H1 (cell line): ENCODE data around the gene VRK3. TPM values are rescaled to one million over a fixed set of nuclear protein-coding genes. Genes with fewer than 3 reads are reported as not detected.

ENCODE experiments used
- CTCF ChIA-PET: fragments of 300-600 bp; sonication (Branson Sonifier 250); formaldehyde crosslinking; loops from one replicate; lab custom pipeline; 2021; ENCODE audit not compliant: partially characterized antibody; lab: Charles Lee
- POLR2A ChIA-PET: fragments of 300-600 bp; sonication (Branson Sonifier 250); formaldehyde crosslinking; loops from one replicate; lab custom pipeline; 2021; ENCODE audit warnings: inconsistent platforms; ENCODE audit not compliant: partially characterized antibody; lab: Charles Lee
- DNase-seq, 2 experiments: peaks; one replicate each; pipeline versions ENCODE4 v3.0.0 to v3.0.0-alpha.2; 2010 to 2022; ENCODE audit warnings: low spot score in 2 of 2, low read depth in 1 of 2, mixed read lengths in 1 of 2
- FAIRE-seq: peaks from 2 replicates; lab custom pipeline; 2011; peaks lifted over from hg19 to GRCh38; lab: Jason Lieb, UNC
- H2AFZ ChIP-seq: 2 replicates; pipeline ENCODE4 v1.8.1; 2012; ENCODE audit warnings: low read length, inconsistent platforms
- H2AK5ac ChIP-seq: 2 replicates; pipeline ENCODE4 v1.6.1; 2013; ENCODE audit warnings: low read depth, low read length
- H2BK120ac ChIP-seq: replicated peaks from 2 replicates; pipeline ENCODE3; 2013; ENCODE audit warnings: low read depth, low read length, inconsistent platforms
- H2BK12ac ChIP-seq: 2 replicates; pipeline ENCODE4 v1.6.1; 2013; ENCODE audit warnings: low read depth, low read length
- H2BK15ac ChIP-seq: 2 replicates; pipeline ENCODE4 v1.6.1; 2013; ENCODE audit warnings: low read length
- H2BK20ac ChIP-seq: 2 replicates; pipeline ENCODE4 v1.6.1; 2013; ENCODE audit warnings: low read length
- H2BK5ac ChIP-seq: 2 replicates; pipeline ENCODE4 v1.6.1; 2013; ENCODE audit warnings: low read depth, low read length
- H3K14ac ChIP-seq: 2 replicates; pipeline ENCODE4 v1.6.1; 2013; ENCODE audit warnings: inconsistent platforms; ENCODE audit not compliant: insufficient read length
- H3K18ac ChIP-seq: 2 replicates; pipeline ENCODE4 v1.6.1; 2013; ENCODE audit warnings: low read length; ENCODE audit errors: extremely low read depth
- H3K23ac ChIP-seq: 2 replicates; pipeline ENCODE4 v1.6.1; 2013; ENCODE audit warnings: inconsistent platforms; ENCODE audit not compliant: insufficient read length
- H3K23me2 ChIP-seq: 2 replicates; pipeline ENCODE4 v1.6.1; 2013; ENCODE audit warnings: low read depth, low read length
- H3K27ac ChIP-seq: 2 replicates; pipeline ENCODE4 v1.6.1; 2011; ENCODE audit warnings: low read depth, low read length, inconsistent platforms
- H3K27me3 ChIP-seq, 4 experiments: replicated peaks in 1 of 4; 1 replicate in 1 of 4; 2 replicates in 3 of 4; pipeline versions ENCODE4 v1.6.1 to v1.8.1; 2011 to 2013; ENCODE audit warnings: low read length in 3 of 4, mild to moderate bottlenecking in 3 of 4, inconsistent platforms in 2 of 4, mixed read lengths in 2 of 4, moderate library complexity in 1 of 4; ENCODE audit not compliant: control insufficient read depth in 3 of 4, insufficient read depth in 3 of 4; ENCODE audit errors: extremely low read depth in 1 of 4
- H3K36me3 ChIP-seq, 4 experiments: 2 replicates each; pipeline versions ENCODE4 v1.6.1 to v1.8.1; 2011 to 2013; ENCODE audit warnings: mild to moderate bottlenecking in 4 of 4, low read length in 3 of 4, moderate library complexity in 2 of 4, control low read depth in 1 of 4, inconsistent platforms in 1 of 4; ENCODE audit not compliant: insufficient read depth in 4 of 4, control insufficient read depth in 2 of 4
- H3K4ac ChIP-seq: replicated peaks from 2 replicates; pipeline ENCODE3; 2013; ENCODE audit warnings: low read length, low read depth, mixed read lengths, inconsistent platforms; ENCODE audit not compliant: insufficient read length
- H3K4me1 ChIP-seq, 4 experiments: replicated peaks in 1 of 4; 1 replicate in 1 of 4; 2 replicates in 3 of 4; pipeline versions ENCODE4 v1.6.1 to v1.8.1; 2011 to 2013; ENCODE audit warnings: low read length in 3 of 4, inconsistent platforms in 2 of 4, mixed read lengths in 1 of 4; ENCODE audit not compliant: insufficient read depth in 4 of 4, control insufficient read depth in 3 of 4
- H3K4me2 ChIP-seq, 2 experiments: 2 replicates each; pipeline versions ENCODE4 v1.6.1 to v1.8.1; 2011 to 2013; ENCODE audit warnings: low read depth in 2 of 2, low read length in 2 of 2, control low read depth in 1 of 2, inconsistent platforms in 1 of 2, mild to moderate bottlenecking in 1 of 2; ENCODE audit not compliant: insufficient read depth in 1 of 2
- H3K4me3 ChIP-seq, 4 experiments: fragments of 200-600, 300-600 bp in 1 of 4; sonication (generic), shearing (Covaris generic), sonication (Bioruptor Twin) in 1 of 4; 2 replicates each; pipeline versions ENCODE4 v1.5.1 to v1.8.1; 2011 to 2016; ENCODE audit warnings: low read length in 4 of 4, low read depth in 3 of 4, control low read depth in 2 of 4, inconsistent platforms in 2 of 4, mild to moderate bottlenecking in 2 of 4, mixed read lengths in 1 of 4, moderate library complexity in 1 of 4; ENCODE audit not compliant: insufficient read depth in 2 of 4; ENCODE audit errors: extremely low read depth in 1 of 4
- H3K56ac ChIP-seq: replicated peaks from 2 replicates; pipeline ENCODE3; 2013; ENCODE audit warnings: low read depth, mild to moderate bottlenecking, mixed read lengths, low read length, inconsistent platforms; ENCODE audit not compliant: insufficient read length
- H3K79me1 ChIP-seq: 2 replicates; pipeline ENCODE4 v1.6.1; 2013; ENCODE audit warnings: low read depth, low read length, control low read depth
- H3K79me2 ChIP-seq, 2 experiments: 2 replicates each; pipeline versions ENCODE4 v1.6.1 to v1.8.1; 2012 to 2013; ENCODE audit warnings: low read length in 2 of 2, mild to moderate bottlenecking in 2 of 2, inconsistent platforms in 1 of 2; ENCODE audit not compliant: insufficient read depth in 2 of 2, control insufficient read depth in 1 of 2
- H3K9ac ChIP-seq, 4 experiments: replicated peaks in 1 of 4; 1 replicate in 1 of 4; 2 replicates in 3 of 4; pipeline versions ENCODE4 v1.6.1 to v1.8.1; 2011 to 2013; ENCODE audit warnings: low read depth in 3 of 4, low read length in 3 of 4, control low read depth in 2 of 4, mild to moderate bottlenecking in 2 of 4, moderate library complexity in 2 of 4, inconsistent platforms in 1 of 4; ENCODE audit errors: extremely low read depth in 1 of 4
- H3K9me3 ChIP-seq, 2 experiments: 2 replicates each; pipeline versions ENCODE4 v1.6.1 to v1.8.1; 2012 to 2013; ENCODE audit warnings: mild to moderate bottlenecking in 2 of 2, moderate library complexity in 2 of 2, control low read depth in 1 of 2, inconsistent platforms in 1 of 2, low read depth in 1 of 2, low read length in 1 of 2, mixed read lengths in 1 of 2; ENCODE audit not compliant: insufficient read depth in 2 of 2
- H4K20me1 ChIP-seq, 2 experiments: replicated peaks in 1 of 2; 2 replicates each; pipeline versions ENCODE3 to v1.8.1; 2011 to 2013; ENCODE audit warnings: inconsistent platforms in 2 of 2, low read length in 2 of 2, mild to moderate bottlenecking in 1 of 2; ENCODE audit not compliant: insufficient read depth in 2 of 2, control insufficient read depth in 1 of 2
- H4K5ac ChIP-seq: 2 replicates; pipeline ENCODE4 v1.6.1; 2013; ENCODE audit warnings: low read length, low read depth, mixed read lengths, inconsistent platforms; ENCODE audit not compliant: insufficient read length
- H4K8ac ChIP-seq: 2 replicates; pipeline ENCODE4 v1.8.0; 2013; ENCODE audit warnings: mild to moderate bottlenecking, moderate library complexity, low read length, inconsistent platforms; ENCODE audit not compliant: insufficient read depth; ENCODE audit errors: extremely low read depth
- H4K91ac ChIP-seq: replicated peaks from 2 replicates; pipeline ENCODE3; 2013; ENCODE audit warnings: low read length, mixed read lengths, inconsistent platforms; ENCODE audit not compliant: insufficient read length
- BRCA1 ChIP-seq: IDR thresholded peaks from 2 replicates; pipeline ENCODE4 v1.6.1; 2012; ENCODE audit warnings: low read depth, low read length, improper control_type of control experiment
- CBX5 ChIP-seq: fragments of 300-800, 300-1000 bp; sonication (generic); IDR thresholded peaks from 2 replicates; pipeline ENCODE4 v1.7.1; 2016; ENCODE audit warnings: antibody characterized with exemption, low read length, low read depth
- CHD2 ChIP-seq: IDR thresholded peaks from 2 replicates; pipeline ENCODE4 v1.6.1; 2012; ENCODE audit warnings: low read length, improper control_type of control experiment
- CTBP2 ChIP-seq: IDR thresholded peaks from 2 replicates; pipeline ENCODE4 v1.7.0; 2011; ENCODE audit warnings: borderline replicate concordance, mild to moderate bottlenecking, moderate library complexity, mixed read lengths, low read length; ENCODE audit not compliant: insufficient read depth, insufficient read length
- HDAC2 ChIP-seq, 2 experiments: fragments of 300-600 bp in 1 of 2; sonication (generic) in 1 of 2; IDR thresholded peaks; 2 replicates each; pipeline ENCODE4 v1.6.1; 2011 to 2012; ENCODE audit warnings: low read depth in 2 of 2, low read length in 2 of 2, mild to moderate bottlenecking in 2 of 2, moderate library complexity in 2 of 2, borderline replicate concordance in 1 of 2, inconsistent platforms in 1 of 2
- KDM5A ChIP-seq: fragments of 200-600 bp; IDR thresholded peaks from 2 replicates; pipeline ENCODE4 v1.7.1; 2012; ENCODE audit warnings: mild to moderate bottlenecking, low read length, inconsistent platforms, mixed read lengths
- POLR2A ChIP-seq, 2 experiments: IDR thresholded peaks; 1 replicate in 1 of 2; 2 replicates in 1 of 2; pipeline ENCODE4 v1.6.1; 2011; ENCODE audit warnings: low read depth in 2 of 2, low read length in 2 of 2, mild to moderate bottlenecking in 2 of 2; ENCODE audit errors: control extremely low read depth in 1 of 2
- RBBP5 ChIP-seq: IDR thresholded peaks from 2 replicates; pipeline ENCODE4 v1.7.1; 2012; ENCODE audit warnings: low read depth, mild to moderate bottlenecking, inconsistent platforms, low read length, moderate library complexity, borderline replicate concordance
- SAP30 ChIP-seq: fragments of 300-600 bp; sonication (generic); IDR thresholded peaks from 2 replicates; pipeline ENCODE4 v1.7.1; 2012; ENCODE audit warnings: low read length, moderate library complexity, mild to moderate bottlenecking, inconsistent platforms; ENCODE audit not compliant: insufficient read depth, insufficient replicate concordance
- SP1 ChIP-seq: IDR thresholded peaks from 2 replicates; pipeline ENCODE4 v1.6.1; 2011; ENCODE audit warnings: low read depth, low read length
- USF2 ChIP-seq: IDR thresholded peaks from 2 replicates; pipeline ENCODE4 v1.6.1; 2011; ENCODE audit warnings: low read length, improper control_type of control experiment
- WGBS, 2 experiments: shearing (Covaris generic) in 1 of 2; methylation state at CpG; one replicate each; pipeline versions ENCODE4 v1.1.6 to v1.1.7; 2013 to 2015; ENCODE audit warnings: low lambda C conversion rate in 2 of 2, mixed read lengths in 2 of 2, inconsistent platforms in 1 of 2, low coverage in 1 of 2, missing lambda C conversion rate in 1 of 2; ENCODE audit not compliant: insufficient replicate concordance in 2 of 2, insufficient coverage in 1 of 2, insufficient read length in 1 of 2; ENCODE audit errors: extremely low coverage in 1 of 2, missing lambda C conversion rate in 1 of 2; 5-methylcytosine and 5-hydroxymethylcytosine counted together
- polyA plus RNA-seq, 7 experiments: library from polyadenylated mRNA; depleted of rRNA in 3 of 7; stranded (reverse) in 5 of 7; unstranded in 2 of 7; fragments of >200 nt in 5 of 7; fragments of 200-250 nt in 2 of 7; gene quantifications; 1 replicate in 5 of 7; 2 replicates in 1 of 7; 4 replicates in 1 of 7; pipeline versions ENCODE4 v1.2.1 to v1.2.3, GENCODE V29; 2011 to 2013; ENCODE audit warnings: missing spikeins in 2 of 7, mixed read lengths in 2 of 7
- total RNA-seq: library from RNA; stranded (reverse); fragmentation: NEBNext Ultra II Directional; extraction: Animal tissue kit (Norgen Biotek cat#: 25700); gene quantifications from 2 replicates; pipeline ENCODE4 v1.2.1, GENCODE V29; 2021
- TF ChIP-seq, protein P1 (sequence below): IDR thresholded peaks from 2 replicates; pipeline ENCODE4 v1.6.1; 2012; ENCODE audit warnings: inconsistent platforms

Gene VRK3
- total and polyA plus RNA-seq, 2 of the 8 experiments (the other 6 are each of a cell fraction or from before 2014, with no cell fraction given): 21.3 to 36.1 TPM

DNA sequence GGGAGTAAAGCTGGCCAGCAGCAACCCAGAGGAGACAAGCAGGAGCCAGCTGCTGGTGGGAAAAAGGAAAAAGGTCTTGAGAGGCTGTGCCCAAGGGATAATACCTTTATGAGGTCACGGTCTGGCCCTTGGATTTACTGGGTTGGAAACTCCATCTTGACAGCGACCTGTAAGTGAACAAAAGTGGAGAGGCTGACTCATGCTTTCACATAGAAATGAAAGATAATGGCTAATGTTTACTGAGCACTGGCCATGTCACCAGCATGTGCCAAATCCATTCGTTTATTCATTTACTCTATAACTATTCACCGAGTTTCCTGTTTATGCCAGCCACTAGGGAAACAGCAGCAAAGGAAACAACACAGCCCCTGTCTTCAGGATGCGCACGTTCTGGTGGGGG is 4.7 kb downstream of the VRK3 start:
- Histone ChIP-seq H3K4me2 (no peak overlapping the region), H4K5ac (no peak overlapping the region), H3K36me3 (peaks cover 0 to 10% (median 5%) of the 10 kb centered on the region in 4 experiments; a peak in 3 of 8 replicates), H3K79me1 (no peaks in the 10 kb centered on the region; the same call in 1 of the 2 replicates), H2BK15ac (no peak overlapping the region), H2BK12ac (no peak overlapping the region), H3K4me1 (peaks cover 0 to 6% (median 0%) of the 10 kb centered on the region in 4 experiments; a peak in 2 of 7 replicates), H3K23me2 (peaks cover 6% of the 10 kb centered on the region; the same call in 1 of the 2 replicates), H2AFZ (no peak overlapping the region), H3K9me3 (no peaks in the 10 kb centered on the region), H2BK20ac (no peak overlapping the region), H3K9ac (no peak overlapping the region), H2AK5ac (no peak overlapping the region), H2BK120ac (no peak overlapping the region), H3K56ac (no peak overlapping the region), H3K27me3 (no peaks in the 10 kb centered on the region), H4K20me1 (peaks cover 0 to 2% of the 10 kb centered on the region in 2 experiments), H3K4me3 (no peak overlapping the region), H3K14ac (no peak overlapping the region), H3K23ac (no peak overlapping the region), H3K79me2 (peaks cover 3 to 7% of the 10 kb centered on the region in 2 experiments; a peak in 2 of 4 replicates), H4K91ac (no peak overlapping the region), H3K4ac (no peak overlapping the region), H3K27ac (no peak overlapping the region), H3K18ac (no peak overlapping the region), H4K8ac (no peak overlapping the region), H2BK5ac (no peak overlapping the region)
- ChIA-PET CTCF (no interaction called here), POLR2A (interaction anchor here (0.9 to 1.4 kb wide), 3 partner anchors 11 to 91 kb away, joined by 3 read pairs; partner anchors contain the start of gene NUP62)
- 97% methylated on average over 6 of the region's 6 CpGs; no CpG with 5 or more reads in 1 of the 2 experiments for whole genome bisulfite sequencing, 2 experiments
- no peak for TF ChIP-seq CTBP2
- no peak for TF ChIP-seq POLR2A (IDR thresholded peaks at IDR 0.05; ENCODE audit: control extremely low read depth in 1 of 2, low read depth in 2 of 2, low read length in 2 of 2)
- no peak for TF ChIP-seq CHD2
- TF ChIP-seq KDM5A: no peak
- TF ChIP-seq BRCA1: no peak
- TF ChIP-seq HDAC2 (IDR thresholded peaks at IDR 0.05; ENCODE audit: borderline replicate concordance in 1 of 2, low read depth in 2 of 2, low read length in 2 of 2): no peak
- no peak for TF ChIP-seq SAP30
- TF ChIP-seq CBX5: no peak
- TF ChIP-seq RBBP5: no peak
- no peak for TF ChIP-seq SP1
- TF ChIP-seq, protein P1, sequence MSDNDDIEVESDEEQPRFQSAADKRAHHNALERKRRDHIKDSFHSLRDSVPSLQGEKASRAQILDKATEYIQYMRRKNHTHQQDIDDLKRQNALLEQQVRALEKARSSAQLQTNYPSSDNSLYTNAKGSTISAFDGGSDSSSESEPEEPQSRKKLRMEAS: no peak
- TF ChIP-seq USF2: no peak
- no peak for FAIRE-seq
- no peak for DNase-seq
